ENCODE results near the gene RTL1. TPM values are rescaled to one million over a fixed set of nuclear protein-coding genes. Genes with fewer than 3 reads are reported as not detected.

The RTL1 gene
- total and polyA plus RNA-seq, 10 of the 15 experiments (the other 5 are each of a cell fraction or from before 2014, with no cell fraction given): not detected

GRCh38 chr14:100875126-100875525 is 28.4 kb downstream of the RTL1 start:
- H3K27me3 ChIP-seq (replicated peaks in 1 of 2; ENCODE audit: control insufficient read depth in 2 of 2, insufficient read depth in 2 of 2, low read length in 1 of 2): no peaks in the 10 kb centered on the region
- FAIRE-seq (no peak), DNase-seq (ENCODE audit: low read depth, low spot score) (no peak), ATAC-seq (no peak)
- no peaks in the 10 kb centered on the region for H4K20me1 ChIP-seq (ENCODE audit: control insufficient read depth, insufficient read depth)
- TF ChIP-seq TAF1 (IDR thresholded peaks at IDR 0.05; ENCODE audit: borderline replicate concordance, low read depth, low read length) (no peak), NFYB (IDR thresholded peaks at IDR 0.05; ENCODE audit: insufficient read depth, low read depth, low read length) (no peak), RELA (IDR thresholded peaks at IDR 0.05; ENCODE audit: borderline replicate concordance, partially characterized antibody) (no peak), CEBPB (IDR thresholded peaks at IDR 0.05; ENCODE audit: borderline replicate concordance in 1 of 2, low read depth in 2 of 2, low read length in 2 of 2) (no peak)
- H2AFZ ChIP-seq (ENCODE audit: control insufficient read depth, low read depth, low read length): no peak overlapping the region
- no peak overlapping the region for H3K4me2 ChIP-seq (ENCODE audit: control insufficient read depth, insufficient read depth)
- H3K4me3 ChIP-seq: no peak overlapping the region
- RAD21 ChIA-PET (ENCODE audit: unreplicated experiment): no interaction called here
- H3K79me2 ChIP-seq (ENCODE audit: control insufficient read depth, insufficient read depth, low read length): no peaks in the 10 kb centered on the region
- no peaks in the 10 kb centered on the region; the same call in 2 of the 3 replicates for H3K9me3 ChIP-seq (replicated peaks; ENCODE audit: control insufficient read depth, insufficient read depth, low read length)
- SMC1A ChIA-PET (ENCODE audit: uncharacterized antibody, unreplicated experiment): no interaction called here
- POLR2A ChIA-PET: no interaction called here
- H3K27ac ChIP-seq (ENCODE audit: control insufficient read depth, insufficient read depth): no peak overlapping the region
- WGBS (ENCODE audit: insufficient coverage, insufficient replicate concordance, low lambda C conversion rate, missing lambda C conversion rate): 12% methylated on average over 6 of the region's 6 CpGs
- H3K36me3 ChIP-seq (ENCODE audit: control insufficient read depth in 2 of 2, insufficient read depth in 2 of 2, low read length in 1 of 2): no peaks in the 10 kb centered on the region
- CTCF ChIA-PET: no interaction called here
- in situ Hi-C loops (cut with MboI) (no loop called here), intact Hi-C loops (cut with micrococcal nuclease; ENCODE audit: unreplicated experiment) (no loop called here)
- H3K9ac ChIP-seq (ENCODE audit: control insufficient read depth, insufficient read depth, low read length): no peak overlapping the region
- BruUV-seq (replicated peaks): no TSS peak
- H3K4me1 ChIP-seq (ENCODE audit: control insufficient read depth, insufficient read depth, low read length): no peaks in the 10 kb centered on the region

GRCh38 chr14:100874411-100875091 is 29.0 kb downstream of the RTL1 start:
- Histone ChIP-seq H3K9ac (ENCODE audit: control insufficient read depth, insufficient read depth, low read length) (no peak overlapping the region), H3K79me2 (ENCODE audit: control insufficient read depth, insufficient read depth, low read length) (no peaks in the 10 kb centered on the region), H3K27me3 (replicated peaks in 1 of 2; ENCODE audit: control insufficient read depth in 2 of 2, insufficient read depth in 2 of 2, low read length in 1 of 2) (no peaks in the 10 kb centered on the region), H3K9me3 (replicated peaks; ENCODE audit: control insufficient read depth, insufficient read depth, low read length) (no peaks in the 10 kb centered on the region; the same call in 2 of the 3 replicates), H3K4me2 (ENCODE audit: control insufficient read depth, insufficient read depth) (no peak overlapping the region), H3K4me1 (ENCODE audit: control insufficient read depth, insufficient read depth, low read length) (no peaks in the 10 kb centered on the region), H2AFZ (ENCODE audit: control insufficient read depth, low read depth, low read length) (no peak overlapping the region), H4K20me1 (ENCODE audit: control insufficient read depth, insufficient read depth) (no peaks in the 10 kb centered on the region), H3K27ac (ENCODE audit: control insufficient read depth, insufficient read depth) (no peak overlapping the region), H3K4me3 (no peak overlapping the region), H3K36me3 (ENCODE audit: control insufficient read depth in 2 of 2, insufficient read depth in 2 of 2, low read length in 1 of 2) (no peaks in the 10 kb centered on the region)
- CTCF ChIA-PET: no interaction called here
- no TSS peak for BruUV-seq (replicated peaks)
- in situ Hi-C loops (cut with MboI): no loop called here
- ATAC-seq (no peak), FAIRE-seq (no peak), DNase-seq (ENCODE audit: low read depth, low spot score) (no peak)
- WGBS (ENCODE audit: insufficient coverage, insufficient replicate concordance, low lambda C conversion rate, missing lambda C conversion rate): 69% methylated on average over 21 of the region's 21 CpGs
- POLR2A ChIA-PET: no interaction called here
- SMC1A ChIA-PET (ENCODE audit: uncharacterized antibody, unreplicated experiment): no interaction called here
- TF ChIP-seq ZBTB33 (IDR thresholded peaks at IDR 0.05) (no peak), IRF5 (IDR thresholded peaks at IDR 0.05; ENCODE audit: borderline replicate concordance) (no peak), GABPA (IDR thresholded peaks at IDR 0.05; ENCODE audit: low read depth) (no peak)
- intact Hi-C loops (cut with micrococcal nuclease; ENCODE audit: unreplicated experiment): no loop called here
- RAD21 ChIA-PET (ENCODE audit: unreplicated experiment): no interaction called here

All from GM12878 (cell line).